ENCODE data around the gene FGF3. TPM values are rescaled to one million over a fixed set of nuclear protein-coding genes. Genes with fewer than 3 reads are reported as not detected.

FGF3 gene
- total RNA-seq, 1 donor from 2014 or later: not detected

GRCh38 chr11:69804769-69805508 is 14.3 kb downstream of the FGF3 start:
- no peak for DNase-seq (ENCODE audit: low read depth in 2 of 2)

DNA sequence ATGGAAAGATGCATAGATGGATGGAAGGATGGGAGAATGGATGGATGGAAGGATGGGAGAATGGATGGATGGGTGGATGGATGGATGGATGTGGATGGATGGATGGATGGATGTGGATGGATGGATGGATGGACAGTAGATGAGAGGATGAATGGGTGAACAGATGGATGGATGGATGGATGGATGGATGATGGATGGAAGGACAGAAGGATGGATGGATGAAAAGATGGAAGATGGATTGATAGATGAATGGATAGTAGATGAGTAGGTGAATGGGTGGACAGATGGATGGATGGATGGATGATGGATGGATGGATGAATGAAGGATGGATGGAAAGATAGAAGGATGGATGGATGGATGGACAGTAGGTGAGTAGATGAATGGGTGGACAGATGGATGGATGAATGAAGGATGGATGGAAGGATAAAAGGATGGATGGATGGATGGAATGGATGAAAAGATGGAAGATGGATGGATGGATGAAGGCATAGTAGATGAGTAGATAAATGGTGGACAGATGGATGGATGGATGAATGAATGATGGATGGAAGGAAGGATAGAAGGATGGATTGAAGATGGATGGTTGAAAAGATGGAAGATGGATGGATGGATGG is 15.5 kb downstream of the FGF3 start:
- DNase-seq (ENCODE audit: low read depth in 2 of 2): no peak

GRCh38 chr11:69803022-69803421 is 16.2 kb downstream of the FGF3 start:
- DNase-seq (ENCODE audit: low read depth in 2 of 2): no peak

DNA sequence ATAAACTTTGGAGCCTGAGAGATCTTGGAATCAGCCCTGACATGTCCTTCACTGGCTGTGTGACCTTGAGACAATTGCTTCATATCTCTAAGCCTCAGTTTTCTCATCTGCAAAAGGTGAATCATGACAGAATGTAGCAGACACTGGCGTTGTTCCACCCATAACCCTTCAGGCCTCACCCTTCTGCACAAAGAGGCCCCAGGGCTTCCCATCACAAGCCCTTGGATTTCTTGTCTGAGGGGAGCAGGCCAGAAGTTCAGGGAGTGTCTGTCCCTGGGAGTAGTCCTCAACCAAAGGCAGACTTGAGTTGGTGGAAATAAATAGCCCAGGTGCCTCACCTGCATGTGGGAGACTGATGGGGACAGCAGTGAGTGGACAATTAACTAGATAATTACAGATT is 16.6 kb downstream of the FGF3 start:
- DNase-seq (ENCODE audit: low read depth in 2 of 2): no peak

DNA sequence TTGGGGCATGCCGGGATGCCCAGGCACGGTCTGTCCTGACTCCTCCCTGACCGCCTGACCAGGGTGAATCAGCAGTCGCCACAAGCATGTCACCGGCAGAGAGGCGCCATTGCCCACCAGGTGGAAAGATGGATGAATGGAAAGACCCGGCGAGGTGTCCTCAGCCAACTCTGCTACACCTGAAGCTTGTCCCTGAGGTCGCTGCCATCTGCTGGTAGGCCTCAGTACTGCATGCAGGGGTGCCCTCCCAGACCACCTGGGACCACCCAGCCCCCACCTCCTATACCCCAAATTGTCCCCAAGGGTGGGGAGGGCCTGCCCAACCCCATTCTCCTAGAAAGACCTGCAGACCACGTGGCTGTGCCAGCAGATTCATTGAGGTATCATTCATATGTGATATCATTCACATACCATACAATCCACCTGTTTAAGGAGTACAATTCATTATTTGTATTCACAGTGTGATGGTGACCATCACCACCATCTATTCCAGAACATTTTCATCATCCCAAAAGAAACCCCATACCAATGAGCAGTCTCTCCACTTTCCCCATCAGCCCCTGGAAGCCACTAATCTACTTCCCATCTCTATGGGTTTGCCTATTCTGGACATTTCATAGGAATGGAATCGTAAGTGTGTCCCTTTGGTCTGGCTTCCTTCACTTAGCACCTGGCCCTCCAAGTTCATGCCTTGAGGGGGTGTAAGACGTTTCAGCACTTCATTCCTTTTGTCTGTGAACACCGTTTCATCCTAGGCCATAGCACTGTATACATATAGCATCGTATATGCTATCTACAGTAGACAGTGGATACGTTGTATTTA is 17.5 kb downstream of the FGF3 start:
- DNase-seq (ENCODE audit: low read depth in 2 of 2): peak; percentile 7 to 29

- DNase-seq (ENCODE audit: low read depth in 2 of 2): no peak
These were observed 18.9 kb downstream of the FGF3 start for GRCh38 chr11:69800278-69800677.

- peak in 1 of 2 donors; percentile 32 for DNase-seq (ENCODE audit: low read depth in 2 of 2)
These were observed 19.6 kb downstream of the FGF3 start for GRCh38 chr11:69799582-69799981.

DNA sequence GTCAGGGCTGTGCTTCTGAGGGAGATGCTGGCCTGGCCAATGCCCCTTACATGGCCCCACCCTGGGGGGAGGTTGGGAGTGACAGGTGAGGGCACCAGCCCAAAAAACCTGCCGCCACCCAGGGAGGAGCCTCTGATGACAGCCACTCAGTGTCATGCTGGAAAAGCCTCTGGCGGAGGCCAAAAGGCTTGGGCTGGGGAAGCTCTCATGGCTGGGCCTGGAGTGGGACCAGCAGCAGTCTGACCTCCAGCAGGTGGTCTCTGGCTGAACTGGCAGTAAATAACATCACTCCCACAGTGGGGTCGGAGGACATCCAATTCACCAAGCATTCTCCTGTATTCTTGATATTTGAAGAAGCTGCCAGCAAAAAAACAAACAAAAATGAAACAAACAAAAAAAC is 20.1 kb downstream of the FGF3 start:
- DNase-seq (ENCODE audit: low read depth in 2 of 2): no peak

- no peak for DNase-seq (ENCODE audit: low read depth in 2 of 2)
These were observed 21.3 kb downstream of the FGF3 start for GRCh38 chr11:69797737-69798528.

DNA sequence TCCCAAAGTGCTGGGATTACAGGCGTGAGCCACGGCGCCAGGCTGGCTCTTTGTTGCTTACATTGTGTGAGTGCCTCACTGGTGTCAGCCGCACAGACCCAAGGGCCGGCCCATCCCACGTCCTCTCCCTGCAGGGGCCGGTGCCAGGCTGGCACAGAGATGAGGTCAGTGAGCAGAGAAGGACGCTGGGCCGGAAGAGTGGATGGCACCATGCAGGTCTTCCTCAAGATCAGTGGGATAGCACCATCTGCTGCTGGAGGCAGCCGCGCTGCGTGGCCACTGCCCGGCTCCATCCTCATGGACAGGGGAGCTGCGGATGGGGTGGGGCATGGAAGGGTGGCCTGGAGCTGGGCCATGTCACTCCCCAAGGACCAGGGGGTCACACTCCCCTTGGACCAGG is 22.1 kb downstream of the FGF3 start:
- DNase-seq (ENCODE audit: low read depth in 2 of 2): no peak

- no peak for DNase-seq (ENCODE audit: low read depth in 2 of 2)
These were observed 23.2 kb downstream of the FGF3 start for GRCh38 chr11:69796063-69796462.

- no peak for DNase-seq (ENCODE audit: low read depth in 2 of 2)
These were observed 27.7 kb downstream of the FGF3 start for GRCh38 chr11:69791276-69792180.

DNA sequence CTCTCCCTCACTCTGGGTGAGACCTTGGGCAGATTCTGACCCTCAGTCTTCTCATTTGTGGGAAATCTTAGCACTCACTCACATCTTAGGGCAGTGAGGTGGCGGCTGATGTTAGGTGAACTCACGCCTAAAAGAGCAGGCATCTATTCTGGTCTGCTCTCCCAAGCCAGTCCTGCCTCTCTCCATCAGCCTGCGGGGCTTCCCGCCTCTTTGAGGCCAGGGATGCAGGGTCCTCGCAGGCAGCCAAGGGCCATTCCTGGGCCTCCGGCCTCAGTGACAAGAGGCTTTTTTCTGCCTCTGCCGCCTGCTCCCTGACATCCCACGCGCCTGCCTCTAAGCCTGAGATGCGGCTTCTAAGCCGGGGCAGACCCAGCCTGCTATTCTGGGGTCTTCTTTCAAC is 30.3 kb downstream of the FGF3 start:
- DNase-seq (ENCODE audit: low read depth in 2 of 2): no peak

GRCh38 chr11:69787906-69788305 is 31.3 kb downstream of the FGF3 start:
- DNase-seq (ENCODE audit: low read depth in 2 of 2): no peak

GRCh38 chr11:69787457-69787856 is 31.8 kb downstream of the FGF3 start:
- DNase-seq (ENCODE audit: low read depth in 2 of 2): no peak

GRCh38 chr11:69781241-69781640 is 38.0 kb downstream of the FGF3 start:
- DNase-seq (ENCODE audit: low read depth in 2 of 2): no peak

- no peak for DNase-seq (ENCODE audit: low read depth in 2 of 2)
These were observed 40.8 kb downstream of the FGF3 start for GRCh38 chr11:69778373-69778772.

GRCh38 chr11:69775163-69775755 is 44.0 kb downstream of the FGF3 start, which contains the start of gene FGF4:
Gene FGF4 (minus strand): TSS chr11:69775341. CDS start chr11:69775084, 257 bp downstream.
- DNase-seq (ENCODE audit: low read depth in 2 of 2): no peak

DNA sequence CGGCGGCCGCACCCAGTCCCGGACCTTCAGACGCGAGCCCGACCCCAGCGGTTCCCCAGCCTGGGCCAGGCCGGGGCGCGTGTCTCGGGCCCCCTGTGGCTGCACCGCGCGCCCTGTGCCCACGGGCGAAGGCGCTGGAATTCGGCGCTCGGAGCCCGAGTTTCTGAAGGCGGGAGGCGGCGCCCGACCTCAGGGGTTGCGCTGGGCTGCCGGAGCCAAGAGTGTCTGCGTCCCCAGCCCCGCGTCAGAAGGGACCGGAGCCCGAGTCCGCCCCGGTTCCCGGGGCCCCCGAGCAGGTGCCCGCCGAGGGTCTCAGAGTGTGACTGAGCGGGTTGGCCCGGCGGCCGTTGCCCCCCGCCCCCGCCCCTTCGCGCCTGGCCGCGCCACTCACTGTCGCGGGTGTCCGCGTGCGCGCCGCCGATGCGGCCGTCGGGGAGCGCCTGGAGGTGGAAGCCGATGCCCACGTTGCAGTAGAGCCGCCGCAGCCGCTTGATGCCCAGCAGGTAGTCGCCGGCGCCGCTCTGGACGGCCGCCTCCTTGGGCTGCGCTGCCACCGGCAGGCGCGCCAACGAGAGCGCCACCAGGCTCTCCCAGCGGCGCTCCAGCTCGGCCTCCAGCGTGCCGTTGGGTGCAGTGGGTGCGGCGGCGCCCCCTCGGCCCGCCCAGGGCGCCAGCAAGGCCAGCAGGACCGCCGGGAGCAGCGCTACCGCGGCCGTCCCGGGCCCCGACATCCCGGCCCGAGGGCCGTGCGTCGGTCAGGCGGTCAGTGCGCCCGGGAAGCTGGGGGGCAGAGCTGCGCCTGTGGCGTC is 44.7 kb downstream of the FGF3 start:
- DNase-seq (ENCODE audit: low read depth in 2 of 2): no peak

Data from dermis microvascular lymphatic vessel endothelial cell (primary cell).